Activated gamma-delta T cell treated with Interleukin-2 at 50 U/mL for 16 hours (primary cell): ENCODE measurements around the gene DIDO1.

Experiments used
- DNase-seq: peaks from one replicate; pipeline ENCODE4 v3.0.0-alpha.2; 2020

The DIDO1 gene

DNA sequence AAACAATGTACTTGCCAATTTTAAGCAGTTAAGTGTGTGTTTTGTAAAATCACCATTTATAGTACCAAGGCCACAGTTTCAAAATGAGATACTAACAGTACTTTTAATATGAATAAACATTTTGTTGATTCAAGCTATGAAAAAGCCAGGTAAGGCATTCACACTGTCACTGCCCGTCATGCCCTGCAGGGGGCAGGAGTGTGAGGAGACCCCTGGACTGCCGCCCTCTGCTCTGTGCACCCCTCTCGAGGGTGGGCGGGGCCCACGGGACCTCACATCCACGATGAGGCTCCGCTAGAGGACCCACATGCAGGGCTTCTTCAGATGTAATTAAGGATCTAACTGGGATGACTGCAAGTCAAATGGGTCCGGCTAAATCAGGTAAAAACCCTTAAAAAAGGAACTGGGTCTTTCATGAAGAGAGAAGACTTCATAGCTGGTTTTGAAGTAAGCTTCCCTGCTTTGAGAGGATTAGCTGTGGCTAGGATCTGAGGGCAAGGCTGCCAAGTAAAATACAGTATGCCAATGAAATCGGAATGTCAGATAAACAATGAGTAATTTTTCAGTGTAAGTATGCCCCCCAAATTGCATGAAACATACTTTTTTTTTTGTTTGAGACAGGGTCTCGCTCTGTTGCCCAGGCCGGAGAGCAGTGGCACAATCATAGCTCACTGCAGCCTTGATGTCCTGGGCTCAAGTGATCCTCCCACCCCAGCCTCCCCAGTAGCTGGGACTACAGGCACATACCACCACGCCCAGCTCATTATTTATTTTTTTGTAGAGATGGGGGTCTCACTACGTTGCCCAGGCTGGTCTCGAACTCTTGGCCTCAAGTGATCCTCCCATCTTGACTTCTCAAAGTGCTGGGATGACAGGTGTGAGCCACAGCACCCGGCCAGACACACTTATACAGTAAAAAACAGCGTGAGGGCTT, 18.7 kb downstream of the DIDO1 start:
- no peak for DNase-seq

DNA sequence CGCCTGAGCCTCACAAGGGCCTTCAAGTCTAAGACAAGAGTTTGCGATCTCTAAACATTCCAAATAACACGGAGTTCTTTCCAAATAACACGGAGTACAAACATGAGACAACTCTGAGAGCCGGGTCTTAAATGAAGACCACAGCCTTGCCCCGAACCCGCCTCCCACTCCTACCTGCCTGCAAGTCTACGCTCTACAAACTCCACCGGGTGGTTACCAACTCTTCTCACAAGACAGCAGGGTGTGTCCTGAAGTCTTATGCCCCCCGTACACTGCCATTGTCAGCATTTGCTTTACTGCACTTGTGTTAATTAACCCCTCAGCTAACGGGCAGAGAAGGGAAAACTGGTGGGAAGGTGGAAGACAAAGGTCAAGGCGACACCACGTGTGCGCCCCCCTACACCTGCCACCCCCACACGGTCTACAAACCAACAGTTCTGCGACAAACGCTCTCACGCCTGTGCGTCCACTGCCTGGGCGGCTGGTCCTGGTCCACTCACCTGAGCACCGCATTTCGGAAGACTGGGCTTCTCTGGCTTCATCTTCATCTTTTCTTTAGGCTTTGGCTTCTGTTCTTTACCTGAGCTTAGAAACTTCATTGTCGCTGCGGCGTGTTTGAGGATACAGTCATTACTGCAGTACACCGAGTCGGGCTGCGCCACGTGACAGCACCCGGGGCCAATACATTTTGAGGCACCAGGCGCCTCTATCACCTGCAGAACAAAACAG, 19.5 kb downstream of the DIDO1 start:
- DNase-seq = no peak

DNA sequence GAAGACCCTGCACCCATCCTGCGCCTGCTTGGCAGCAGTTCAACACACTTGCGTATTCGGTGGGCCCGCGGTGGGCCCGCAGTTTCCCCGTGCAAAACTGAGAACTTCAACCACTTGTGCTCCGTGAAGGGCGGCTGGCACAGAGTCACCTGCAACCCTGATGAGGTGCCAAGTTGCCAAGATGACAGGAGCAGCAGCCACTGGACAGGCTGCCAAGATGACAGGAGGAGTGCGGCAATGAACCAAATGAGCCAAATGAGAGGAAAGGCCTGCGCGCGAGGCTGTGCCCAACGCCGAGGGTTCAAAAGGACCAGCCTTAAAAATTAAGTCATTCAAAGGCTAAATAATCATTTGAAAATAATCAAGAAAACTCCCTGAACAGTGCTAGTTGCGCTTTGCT, 20.1 kb downstream of the DIDO1 start:
- no peak for DNase-seq

GRCh38 chr20:62905536-62906117, 20.7 kb downstream of the DIDO1 start:
- DNase-seq = no peak

- no peak for DNase-seq
These were observed 23.2 kb downstream of the DIDO1 start for GRCh38 chr20:62902926-62903615.

GRCh38 chr20:62901891-62902290, 24.4 kb downstream of the DIDO1 start:
- DNase-seq = no peak

DNA sequence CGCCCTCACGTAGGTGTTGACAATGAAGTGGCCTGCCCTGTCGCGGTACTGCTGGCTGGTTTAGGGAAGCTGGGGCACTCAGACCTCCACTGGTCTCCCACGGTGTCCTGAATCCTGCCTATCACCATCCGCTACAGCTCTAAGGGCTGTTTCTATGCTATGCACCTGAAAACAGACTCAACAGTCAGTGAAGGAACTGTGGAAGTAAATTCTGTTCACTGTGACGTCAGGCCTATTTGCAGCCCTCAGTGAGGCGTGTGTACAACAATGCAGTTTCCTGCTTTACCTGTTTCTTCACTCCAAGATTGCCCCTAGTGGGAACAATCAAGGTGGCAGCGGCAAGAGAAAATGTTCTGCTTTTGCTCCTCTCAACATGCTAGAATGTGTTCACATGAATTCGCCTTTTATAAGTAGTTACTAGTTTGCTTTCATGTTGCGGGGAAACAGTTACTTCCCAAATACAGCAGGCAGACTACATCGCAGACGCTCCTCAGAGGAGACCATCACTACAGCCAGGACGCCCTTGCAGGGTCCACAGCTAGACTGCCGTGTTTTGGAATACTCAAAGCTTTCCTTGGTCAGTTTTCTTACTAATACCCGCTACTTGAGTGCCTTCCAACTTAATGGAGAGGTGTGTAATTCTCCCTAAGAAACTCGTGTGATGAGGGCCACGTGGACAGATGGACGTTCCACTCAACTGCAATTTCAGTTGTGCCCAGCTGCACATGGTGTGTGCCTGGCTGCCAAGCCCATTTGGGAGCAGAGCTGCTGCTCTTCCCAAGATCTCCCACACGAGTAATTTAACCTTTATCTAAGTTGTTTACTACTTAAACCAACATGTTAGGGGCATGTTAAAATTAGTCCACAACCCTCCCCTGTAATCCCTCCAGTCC, 25.4 kb downstream of the DIDO1 start:
- DNase-seq = no peak

DNA sequence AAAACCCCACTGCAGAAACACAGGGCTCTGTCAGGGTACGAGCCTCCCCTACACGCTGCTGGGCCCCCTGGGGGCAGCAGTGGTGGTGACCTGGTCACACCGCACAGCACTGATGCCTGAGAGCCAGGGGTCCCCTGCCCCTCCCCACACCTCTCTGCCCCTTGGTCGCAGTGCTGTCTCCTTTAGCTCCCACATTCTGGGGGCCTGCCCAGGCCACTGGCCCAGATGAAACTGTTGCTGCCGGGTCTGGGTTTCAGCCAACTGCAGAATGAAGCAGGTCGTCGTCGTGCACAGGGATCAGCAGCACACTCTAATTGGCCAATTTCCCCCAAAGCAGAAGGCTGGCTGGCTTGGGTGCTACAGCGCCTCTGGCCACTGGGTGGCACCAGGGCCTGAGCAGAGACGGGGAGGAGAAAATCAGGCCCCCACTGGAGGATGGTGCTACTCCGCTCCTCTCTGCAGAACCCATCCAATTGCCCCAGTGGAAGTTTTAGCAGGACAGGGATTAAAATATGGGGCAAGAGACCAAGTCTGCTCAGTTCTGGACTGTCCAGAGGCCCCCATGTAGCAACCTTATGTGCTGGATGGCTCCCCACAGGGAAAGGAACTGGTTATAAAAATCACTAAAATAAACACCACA, 26.1 kb downstream of the DIDO1 start:
- DNase-seq = peak; percentile 74

- no peak for DNase-seq
These were observed 26.7 kb downstream of the DIDO1 start for GRCh38 chr20:62899633-62900051.

GRCh38 chr20:62898970-62899632, 27.2 kb downstream of the DIDO1 start:
- no peak for DNase-seq

GRCh38 chr20:62898093-62898964, 28.0 kb downstream of the DIDO1 start:
- no peak for DNase-seq

DNA sequence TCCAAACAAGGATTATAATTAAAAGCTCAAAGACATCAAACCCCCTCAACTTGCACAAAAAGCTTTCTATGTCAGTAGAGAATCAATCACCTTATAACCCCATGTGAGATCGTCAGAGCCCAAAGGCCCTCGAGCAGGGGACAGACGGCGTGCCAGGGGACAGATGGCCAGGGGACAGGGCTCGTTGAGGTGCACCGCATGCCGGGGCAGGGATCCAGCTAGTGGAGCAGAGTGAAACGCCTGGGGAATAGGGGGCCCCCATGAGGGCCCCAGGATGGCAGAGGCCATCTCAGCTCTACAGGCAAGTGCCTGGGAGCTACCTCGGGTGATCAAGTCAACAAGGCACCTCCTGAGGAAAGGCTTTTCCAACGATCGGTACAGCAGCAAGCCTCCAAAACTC, 28.6 kb downstream of the DIDO1 start:
- DNase-seq = no peak

- no peak for DNase-seq
These were observed 29.8 kb downstream of the DIDO1 start for GRCh38 chr20:62896526-62896925.

- no peak for DNase-seq
These were observed 30.8 kb downstream of the DIDO1 start for GRCh38 chr20:62895539-62895938.

DNA sequence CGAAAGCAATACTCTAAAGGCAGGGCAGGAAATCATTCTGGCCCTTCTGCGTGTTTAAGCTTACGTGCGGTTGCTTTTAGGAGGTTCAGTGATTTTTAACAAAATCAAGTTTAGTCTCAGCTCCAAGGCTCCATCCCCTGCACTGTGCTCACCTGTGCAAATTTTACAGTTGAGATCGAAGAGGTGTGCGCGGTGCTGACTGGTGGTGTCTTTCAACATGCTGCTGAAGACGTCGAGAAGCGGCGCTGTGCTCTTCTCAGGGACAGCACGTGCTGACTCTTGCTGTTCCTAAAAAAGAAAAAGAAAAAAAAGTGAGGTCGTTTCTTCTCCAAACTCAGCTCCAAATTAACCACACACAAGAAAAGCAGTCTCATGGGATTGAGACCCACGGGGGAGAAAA, 32.0 kb downstream of the DIDO1 start:
- DNase-seq = no peak

DNA sequence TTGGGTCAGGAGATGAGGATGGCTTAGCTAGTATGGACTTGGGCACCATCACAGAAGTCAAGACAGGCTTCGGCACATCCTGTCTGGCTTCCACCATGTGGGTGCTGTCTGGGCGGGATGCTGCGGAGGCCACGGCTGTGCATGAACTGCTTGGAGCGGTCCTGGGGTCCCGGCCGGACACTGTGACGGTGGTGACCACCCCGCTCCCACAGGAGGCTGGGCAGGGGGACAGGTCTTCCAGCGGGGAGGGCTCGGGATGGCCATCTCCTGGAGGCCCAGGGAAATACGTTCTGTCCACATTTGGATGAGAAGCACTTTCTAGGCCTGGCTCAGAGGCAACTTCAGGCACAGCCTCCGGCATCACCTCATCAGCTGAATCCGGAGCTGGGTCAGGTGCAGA, 32.6 kb downstream of the DIDO1 start:
- no peak for DNase-seq

- no peak for DNase-seq
These were observed 33.7 kb downstream of the DIDO1 start for GRCh38 chr20:62892348-62893304.

DNA sequence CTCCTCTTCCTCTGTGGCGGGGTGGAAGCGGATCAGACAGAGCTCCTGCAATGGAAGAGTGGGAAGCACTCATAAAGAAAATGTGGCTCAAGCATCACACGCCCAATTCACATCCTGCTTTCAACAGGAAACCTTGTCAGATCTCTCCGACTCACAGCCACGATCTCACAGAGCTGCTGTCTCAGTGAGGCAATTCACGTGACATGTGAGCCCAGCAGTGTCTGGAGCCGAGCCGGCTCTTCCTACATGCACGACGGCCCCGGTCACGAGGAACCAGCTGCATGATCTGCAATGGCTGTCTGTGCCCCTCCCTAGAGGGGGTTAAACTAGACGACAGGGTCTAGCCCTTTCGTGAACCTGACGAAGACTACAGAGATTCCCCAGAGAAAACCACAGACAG, 35.2 kb downstream of the DIDO1 start:
- DNase-seq = no peak

- no peak for DNase-seq
These were observed 35.9 kb downstream of the DIDO1 start for GRCh38 chr20:62890444-62890843.
